ENCODE measurements around the gene VWC2. TPM values are rescaled to one million over a fixed set of nuclear protein-coding genes. Genes with fewer than 3 reads are reported as not detected.

Gene VWC2
- total RNA-seq, 4 donors from 2014 or later = under 0.01 to 0.16 (median 0.06) TPM; not detected in 1

DNA sequence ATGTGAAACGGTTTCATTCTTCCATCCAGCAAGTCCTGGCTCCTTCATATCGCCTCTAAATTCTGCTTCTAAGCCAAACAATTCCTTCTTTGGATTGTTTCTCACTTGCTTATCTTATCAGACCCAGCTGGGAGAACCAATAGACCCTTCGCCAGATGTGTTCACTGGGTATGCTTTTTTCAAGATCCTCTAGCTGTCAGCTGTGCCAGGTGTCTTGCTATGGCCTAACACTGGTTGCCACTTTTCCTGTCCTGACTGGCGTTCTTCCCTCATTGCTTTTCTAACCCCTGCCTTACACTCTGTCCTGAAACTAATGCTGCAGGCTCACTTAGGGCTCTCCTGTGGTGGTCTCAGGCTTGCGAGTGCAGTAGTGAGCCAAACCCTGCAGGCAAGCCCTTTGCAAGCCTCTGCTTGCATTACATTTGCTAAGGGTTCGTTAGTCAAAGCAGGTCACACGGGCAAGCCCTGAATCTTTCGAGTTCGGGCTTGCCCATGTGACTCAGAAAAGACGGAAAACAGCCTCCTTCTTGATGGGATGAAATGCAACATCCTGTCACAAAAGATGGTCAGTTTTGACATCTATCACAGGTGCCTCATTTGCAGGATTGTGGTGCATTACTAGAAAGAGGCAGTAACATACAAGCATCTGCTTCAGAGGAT is 92.8 kb downstream of the VWC2 start:
- TF ChIP-seq, protein P1, sequence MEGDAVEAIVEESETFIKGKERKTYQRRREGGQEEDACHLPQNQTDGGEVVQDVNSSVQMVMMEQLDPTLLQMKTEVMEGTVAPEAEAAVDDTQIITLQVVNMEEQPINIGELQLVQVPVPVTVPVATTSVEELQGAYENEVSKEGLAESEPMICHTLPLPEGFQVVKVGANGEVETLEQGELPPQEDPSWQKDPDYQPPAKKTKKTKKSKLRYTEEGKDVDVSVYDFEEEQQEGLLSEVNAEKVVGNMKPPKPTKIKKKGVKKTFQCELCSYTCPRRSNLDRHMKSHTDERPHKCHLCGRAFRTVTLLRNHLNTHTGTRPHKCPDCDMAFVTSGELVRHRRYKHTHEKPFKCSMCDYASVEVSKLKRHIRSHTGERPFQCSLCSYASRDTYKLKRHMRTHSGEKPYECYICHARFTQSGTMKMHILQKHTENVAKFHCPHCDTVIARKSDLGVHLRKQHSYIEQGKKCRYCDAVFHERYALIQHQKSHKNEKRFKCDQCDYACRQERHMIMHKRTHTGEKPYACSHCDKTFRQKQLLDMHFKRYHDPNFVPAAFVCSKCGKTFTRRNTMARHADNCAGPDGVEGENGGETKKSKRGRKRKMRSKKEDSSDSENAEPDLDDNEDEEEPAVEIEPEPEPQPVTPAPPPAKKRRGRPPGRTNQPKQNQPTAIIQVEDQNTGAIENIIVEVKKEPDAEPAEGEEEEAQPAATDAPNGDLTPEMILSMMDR (IDR thresholded peaks at IDR 0.05) = no peak
- no peak for ATAC-seq (ENCODE audit: low FRiP score)

DNA sequence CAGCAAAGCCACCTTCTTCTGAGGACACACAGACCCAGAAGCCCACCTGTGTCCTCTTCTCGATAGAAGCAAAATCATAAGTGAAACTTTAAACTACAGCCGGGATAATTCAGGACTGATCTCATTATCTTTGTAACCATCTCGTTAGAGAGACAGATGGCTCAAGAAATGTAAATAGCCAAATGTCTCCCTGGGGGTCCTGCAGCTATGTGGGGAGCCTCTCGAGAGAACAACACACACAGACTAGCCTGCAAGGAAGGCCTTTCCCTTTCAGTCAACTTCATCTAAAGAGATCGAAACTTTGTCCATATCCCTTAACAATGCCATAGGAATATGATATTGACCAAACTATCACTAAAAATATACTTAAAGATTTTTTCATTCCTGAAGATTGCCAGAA is 93.5 kb downstream of the VWC2 start:
- TF ChIP-seq, protein P1 (IDR thresholded peaks at IDR 0.05) = no peak
- DNase-seq (ENCODE audit: low spot score) (no peak), ATAC-seq (ENCODE audit: low FRiP score) (no peak)

More for the DNA sequence above, 92.8 kb downstream of the VWC2 start:
- no peak for DNase-seq (ENCODE audit: low spot score)

DNA sequence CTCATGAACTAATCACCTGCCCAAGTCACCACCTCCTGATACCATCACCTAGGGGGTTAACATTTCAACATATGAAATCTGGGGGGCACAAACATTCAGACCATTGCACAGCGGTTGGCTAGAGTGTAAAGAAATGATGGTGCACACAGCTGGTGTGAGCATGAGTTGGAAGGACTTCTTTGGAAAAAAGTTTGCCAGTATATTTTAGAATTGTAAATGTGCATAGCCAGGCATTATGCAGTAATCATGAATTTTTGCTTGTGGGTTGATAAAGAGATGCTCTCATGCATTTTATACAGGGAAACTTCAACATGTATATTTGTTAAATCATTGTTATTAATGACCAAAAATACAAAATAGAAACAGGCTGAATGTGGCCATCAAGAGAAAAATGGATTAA is 100.0 kb downstream of the VWC2 start:
- no peak for DNase-seq (ENCODE audit: low spot score)
- TF ChIP-seq, protein P1 (IDR thresholded peaks at IDR 0.05) = no peak
- ATAC-seq (ENCODE audit: low FRiP score) = no peak

DNA sequence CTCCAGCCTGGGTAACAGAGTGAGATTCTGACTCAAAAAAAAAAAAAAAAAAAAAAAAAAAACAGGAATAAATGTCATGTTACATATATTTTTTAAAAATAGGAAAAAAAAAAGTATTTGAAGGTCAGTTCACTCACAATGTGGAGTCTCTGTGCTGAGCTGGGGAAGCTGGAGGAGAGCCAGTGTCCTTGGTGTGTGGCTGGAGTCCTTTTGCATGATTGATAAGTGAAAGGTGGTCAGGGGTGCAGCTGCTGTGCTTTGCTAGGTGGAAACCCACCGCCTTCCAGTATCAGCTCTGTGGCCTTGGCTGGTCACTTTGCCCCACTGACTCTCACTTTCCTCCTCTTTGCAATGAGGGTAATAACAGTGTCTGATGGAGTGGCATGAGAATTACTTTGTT is 101.9 kb downstream of the VWC2 start:
- TF ChIP-seq, protein P1 (IDR thresholded peaks at IDR 0.05) = no peak
- ATAC-seq (ENCODE audit: low FRiP score) (no peak), DNase-seq (ENCODE audit: low spot score) (no peak)

DNA sequence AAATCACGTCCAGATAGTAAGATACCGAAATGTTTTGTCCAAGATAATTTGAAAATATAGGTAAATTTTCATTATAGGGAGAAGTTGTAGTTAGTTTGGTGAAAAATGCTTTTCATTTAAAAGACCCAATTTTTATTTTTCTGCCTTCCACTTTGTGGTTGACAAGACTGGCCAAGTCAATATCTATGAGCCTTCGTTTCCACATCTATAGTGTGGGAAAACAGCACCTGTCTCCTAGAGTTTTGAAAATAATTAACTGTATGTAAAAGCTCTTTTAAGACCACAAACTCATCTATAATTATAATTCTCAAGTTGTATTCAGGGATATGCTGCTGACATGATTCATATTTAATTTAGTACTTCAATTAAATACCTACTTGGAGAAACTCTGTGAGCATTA is 102.8 kb downstream of the VWC2 start:
- TF ChIP-seq, protein P1 (IDR thresholded peaks at IDR 0.05) = no peak
- DNase-seq (ENCODE audit: low spot score) = no peak
- no peak for ATAC-seq (ENCODE audit: low FRiP score)

DNA sequence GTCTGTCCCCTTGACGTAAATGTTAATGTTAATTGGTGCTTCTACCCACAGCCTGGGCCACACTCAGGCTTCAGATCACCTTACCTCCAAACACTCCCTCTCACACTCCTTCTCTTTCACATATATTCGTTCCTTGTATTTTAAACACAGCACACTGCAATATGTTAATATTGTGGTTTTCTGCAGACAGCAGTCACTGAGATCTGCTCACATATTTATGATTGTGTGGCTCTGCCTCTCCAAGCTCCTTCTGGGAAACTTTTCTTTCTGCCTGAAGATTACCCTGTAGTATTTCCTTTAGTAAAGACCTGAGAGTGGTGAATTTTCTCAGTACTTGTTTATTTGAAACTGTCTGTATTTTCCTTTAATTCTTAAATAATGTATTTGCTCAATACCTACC is 104.7 kb downstream of the VWC2 start:
- ATAC-seq (ENCODE audit: low FRiP score) = no peak
- DNase-seq (ENCODE audit: low spot score) = no peak
- TF ChIP-seq, protein P1 (IDR thresholded peaks at IDR 0.05) = no peak

DNA sequence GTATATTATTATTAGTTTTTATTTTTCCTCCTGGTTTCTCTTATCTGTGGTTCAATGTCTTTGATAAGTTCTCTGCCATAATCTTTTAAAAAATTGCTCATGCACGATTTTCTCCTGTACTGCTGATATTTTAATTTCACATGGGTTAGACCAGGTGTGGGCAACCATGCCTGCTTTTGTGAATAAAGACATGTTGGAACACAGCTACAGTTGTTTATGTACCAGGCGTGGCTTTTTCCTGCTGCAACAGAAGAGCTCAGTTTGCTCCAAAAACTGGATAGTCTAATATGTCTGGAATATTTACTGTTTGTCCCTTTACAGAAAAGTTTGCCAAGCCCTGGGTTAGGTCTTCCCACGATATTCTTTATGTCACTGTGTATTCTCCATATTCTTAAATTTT is 105.2 kb downstream of the VWC2 start:
- ATAC-seq (ENCODE audit: low FRiP score) (no peak), DNase-seq (ENCODE audit: low spot score) (no peak)
- TF ChIP-seq, protein P1 (IDR thresholded peaks at IDR 0.05) = no peak
